GM18520 (cell line): ENCODE data around the gene SHISA7.

ENCODE experiments used
- ATAC-seq: cut with Tn5 transposase; IDR thresholded peaks from one replicate; pipeline ENCODE4 v1.9.1; 2021; ENCODE audit not compliant: unreplicated experiment

Gene SHISA7

GRCh38 chr19:55464039-55464661, 21.1 kb upstream of the SHISA7 start:
- ATAC-seq = no peak

DNA sequence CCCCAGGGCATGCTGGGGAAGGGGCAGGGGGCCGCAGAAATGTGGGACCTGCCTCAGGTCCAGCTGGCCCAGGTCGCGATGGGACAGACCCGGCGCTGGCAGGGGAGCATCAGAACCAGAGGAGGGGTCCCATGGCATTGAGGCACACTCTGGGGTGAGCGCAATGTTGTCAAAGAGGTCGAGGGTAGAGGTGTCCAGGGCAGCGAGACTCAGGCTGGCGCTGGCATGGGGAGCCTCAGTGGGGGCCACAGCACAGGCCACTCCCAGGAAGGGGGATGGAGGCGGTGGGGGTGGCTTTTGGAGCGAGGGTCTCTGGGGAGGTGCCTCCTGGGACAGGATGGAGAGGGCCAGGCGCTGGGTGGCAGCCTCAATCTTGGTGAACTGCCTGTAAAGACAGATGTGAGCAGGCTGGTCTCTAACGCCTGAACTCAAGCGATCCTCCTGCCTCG, 20.5 kb upstream of the SHISA7 start:
- no peak for ATAC-seq

GRCh38 chr19:55462722-55463121, 19.6 kb upstream of the SHISA7 start:
- ATAC-seq = no peak

- ATAC-seq = no peak
Measured at GRCh38 chr19:55461974-55462626, 19.0 kb upstream of the SHISA7 start.

DNA sequence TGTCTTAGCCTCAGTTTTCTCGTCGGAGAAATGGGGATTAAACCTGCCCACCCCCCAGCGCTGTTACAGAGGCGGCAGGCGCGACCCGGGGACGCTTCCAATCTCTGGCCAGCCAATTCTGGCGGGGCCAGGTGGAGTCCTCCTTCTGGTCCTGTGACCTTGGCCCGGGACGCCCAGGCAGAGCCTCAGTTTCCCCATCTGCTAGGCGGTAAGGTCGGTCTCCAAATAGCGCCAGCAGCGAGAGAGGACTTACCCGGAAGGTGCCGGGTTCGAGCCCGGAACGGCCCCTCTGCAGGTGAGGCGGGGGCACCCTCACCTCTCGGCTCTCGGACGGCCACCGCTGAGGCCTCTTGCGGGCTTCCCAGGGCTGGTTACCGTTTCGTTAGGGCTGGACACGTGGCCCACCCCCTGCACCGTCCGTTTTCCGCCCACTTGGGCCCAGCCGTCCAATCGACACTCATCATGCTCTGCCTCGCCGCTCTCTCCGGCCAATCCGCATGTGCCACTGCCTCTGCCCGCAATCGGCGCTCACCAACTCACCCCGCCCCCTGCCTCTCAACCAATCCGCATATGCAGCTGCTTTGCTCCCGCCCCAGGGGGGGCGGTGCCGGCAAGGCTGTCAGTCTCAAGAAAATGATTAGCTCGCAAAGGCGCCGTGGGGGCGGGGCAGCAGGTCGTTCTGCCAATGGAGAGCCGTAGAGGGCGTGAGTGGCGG, 18.3 kb upstream of the SHISA7 start, which contains the start of gene ISOC2:
TSS of gene ISOC2 (minus strand) at position 384 of the 715 bp plus-strand sequence. CDS start 5,156 bp downstream, outside the sequence.
- peak; percentile 96 for ATAC-seq

- ATAC-seq = no peak
Measured at GRCh38 chr19:55460670-55461258, 17.7 kb upstream of the SHISA7 start.

- ATAC-seq = no peak
Measured at GRCh38 chr19:55459950-55460657, 17.0 kb upstream of the SHISA7 start.

DNA sequence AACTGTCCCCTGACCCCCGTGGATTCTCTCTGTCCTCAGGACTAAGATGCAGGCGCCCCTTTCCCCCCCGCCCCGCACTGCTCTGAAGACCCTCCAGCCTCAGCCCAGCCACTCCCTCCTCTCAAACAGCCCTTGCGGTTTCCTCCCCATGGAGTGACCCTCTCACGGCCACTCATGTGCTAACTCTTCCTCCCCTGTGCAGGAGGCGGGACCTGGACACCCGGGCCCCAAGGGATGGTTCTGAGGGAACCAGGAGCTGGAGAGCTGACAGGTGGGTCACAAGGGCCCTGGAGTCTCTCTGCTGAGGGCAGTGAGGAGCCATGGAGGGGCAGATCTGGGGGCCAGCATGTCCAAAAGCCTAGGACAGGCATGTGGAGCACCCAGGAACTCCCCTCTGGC, 16.4 kb upstream of the SHISA7 start:
- ATAC-seq = no peak

GRCh38 chr19:55457683-55458457, 14.8 kb upstream of the SHISA7 start:
- ATAC-seq = no peak

- no peak for ATAC-seq
Measured at GRCh38 chr19:55456347-55456746, 13.2 kb upstream of the SHISA7 start.

- ATAC-seq = no peak
Measured at GRCh38 chr19:55455576-55456235, 12.6 kb upstream of the SHISA7 start.

DNA sequence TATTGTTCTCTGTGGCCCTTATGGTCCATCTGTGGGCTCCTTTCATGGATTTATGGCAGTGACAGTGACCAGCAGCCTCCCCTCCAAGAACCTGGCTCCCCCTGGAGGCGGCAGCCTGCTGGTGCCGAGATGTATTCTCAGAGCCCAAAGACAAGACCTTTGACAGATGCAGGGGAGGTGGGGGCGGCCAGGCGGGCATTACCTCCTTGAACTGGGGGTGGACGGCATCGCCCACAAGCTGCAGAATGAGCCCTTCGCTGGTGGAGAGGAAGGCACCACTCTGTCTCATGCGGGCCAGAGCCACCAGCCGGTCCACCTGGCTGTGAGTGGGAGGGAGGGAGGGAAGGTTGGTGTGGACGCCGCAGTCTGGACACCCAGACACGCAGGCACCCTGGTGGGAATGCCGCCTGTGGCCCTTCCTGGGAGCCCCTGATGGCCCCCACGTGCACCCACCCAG, 11.7 kb upstream of the SHISA7 start:
- ATAC-seq = no peak

DNA sequence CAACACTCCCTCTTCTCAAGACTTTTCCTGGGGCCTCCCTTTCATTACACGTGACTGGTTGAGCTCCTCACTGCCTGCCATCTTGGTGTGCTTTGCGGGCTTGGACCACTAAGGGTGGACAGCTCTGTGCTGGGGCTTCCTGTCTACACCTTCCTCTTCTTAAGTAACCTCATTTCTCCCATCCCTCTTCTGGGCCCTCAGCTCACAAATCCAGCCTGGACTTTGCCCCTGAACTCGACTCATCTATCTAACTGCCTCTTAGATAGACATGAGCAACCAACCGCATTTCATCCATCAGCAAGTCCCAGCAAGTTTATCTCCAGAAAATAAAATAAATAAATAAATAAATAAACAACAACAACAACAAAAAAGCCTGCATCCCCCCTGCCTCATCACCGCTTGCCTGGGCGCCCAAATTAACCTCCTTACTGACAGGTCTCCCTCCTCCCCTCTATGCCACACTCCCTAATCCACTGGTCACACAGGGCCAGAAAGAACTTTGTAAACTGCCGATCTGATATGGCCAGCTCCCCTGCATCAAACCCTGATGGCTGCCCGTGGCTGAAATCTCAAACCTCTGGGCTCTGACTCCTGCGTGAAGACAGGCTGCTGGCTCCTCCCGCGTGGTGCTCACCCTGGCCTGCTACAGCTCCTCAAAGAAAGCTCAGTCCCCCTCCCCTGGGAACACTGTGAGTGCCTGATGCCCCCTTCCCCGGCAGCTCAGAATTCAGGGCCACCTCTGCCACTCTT, 10.6 kb upstream of the SHISA7 start:
- ATAC-seq = no peak

DNA sequence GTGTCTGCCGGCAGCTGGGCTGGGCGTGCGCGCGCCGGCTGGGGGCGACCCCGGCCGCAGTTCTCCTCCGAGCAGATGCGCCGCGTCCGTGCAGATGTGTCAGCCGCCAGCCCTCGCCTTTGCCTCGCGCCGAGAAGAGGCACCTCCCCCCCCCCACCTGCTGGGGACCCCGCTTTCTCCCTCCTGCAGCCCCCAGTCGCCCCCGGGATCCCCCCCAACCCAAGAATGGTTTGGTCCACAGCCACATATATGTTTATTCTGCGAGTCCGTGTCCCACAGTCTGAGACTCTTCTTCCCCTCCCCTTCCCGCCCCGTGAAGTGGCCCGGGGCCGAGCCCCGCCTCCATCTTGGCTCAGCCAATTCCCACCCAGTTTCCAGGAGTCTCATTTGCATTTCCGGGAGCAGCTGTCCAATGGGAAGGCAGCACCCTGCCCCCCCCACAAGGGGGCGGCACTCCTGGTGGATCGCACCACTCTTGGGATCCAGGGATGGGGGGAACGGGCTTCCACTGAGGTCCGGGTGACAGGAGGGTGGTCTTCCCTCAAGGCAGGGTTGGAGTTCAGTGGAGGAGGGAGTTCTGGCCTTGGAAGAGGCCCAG, 9.7 kb upstream of the SHISA7 start:
- ATAC-seq = no peak

DNA sequence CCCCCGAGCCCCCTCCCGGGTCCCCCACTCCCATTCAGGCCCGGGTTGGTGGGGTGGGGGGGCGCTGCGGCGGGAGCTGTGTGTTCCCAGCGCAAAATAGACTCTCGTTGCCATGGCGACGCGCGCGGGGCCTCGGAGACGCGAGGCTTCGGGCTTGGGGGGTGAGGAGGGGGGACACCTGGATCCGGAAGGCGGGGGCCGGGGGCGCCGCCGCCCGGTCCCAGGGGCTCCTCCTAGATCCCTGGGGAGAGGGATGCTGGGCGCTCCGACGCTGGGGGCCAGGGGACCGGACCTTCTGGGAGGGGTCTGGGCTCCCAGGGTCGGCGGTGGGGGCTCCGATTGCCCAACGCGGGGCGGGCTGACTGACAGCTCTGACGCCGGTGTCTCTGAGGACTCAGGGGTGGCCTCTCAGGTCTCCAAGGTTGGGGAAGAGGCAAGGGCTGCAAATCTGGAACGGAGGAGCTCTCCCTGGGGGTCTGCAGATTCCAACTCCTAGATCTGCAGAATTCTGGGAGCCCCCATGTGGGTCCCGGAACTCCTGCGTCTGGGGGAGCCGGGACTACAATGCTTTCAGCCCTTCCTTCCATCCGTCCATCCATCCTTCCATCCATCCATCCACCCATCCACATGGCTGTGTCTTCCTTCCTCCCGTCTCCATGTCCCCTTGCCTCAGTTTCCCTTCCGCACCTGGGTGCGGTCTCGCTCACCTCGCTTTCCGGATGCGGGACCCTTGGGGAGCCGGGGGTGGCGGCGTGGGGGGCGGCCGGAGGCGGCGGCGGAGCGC, 9.1 kb upstream of the SHISA7 start:
- no peak for ATAC-seq

- no peak for ATAC-seq
Measured at GRCh38 chr19:55451163-55451964, 8.3 kb upstream of the SHISA7 start.

- no peak for ATAC-seq
Measured at GRCh38 chr19:55449469-55449868, 6.4 kb upstream of the SHISA7 start.
